GM23338 (cell line): ENCODE data around the gene KCNA2. TPM values are rescaled to one million over a fixed set of nuclear protein-coding genes. Genes with fewer than 3 reads are reported as not detected.

Source experiments
- ATAC-seq: fragments of 200-7000 bp; cut with Tn5 transposase; 3 replicates; pipeline ENCODE4 v1.9.1; 2020
- DNase-seq: peaks from one replicate; pipeline ENCODE4 v3.0.0-alpha.2; 2015; ENCODE audit warnings: low spot score
- H2AFZ ChIP-seq: fragments of 200-600 bp; sonication (generic); 2 replicates; pipeline ENCODE4 v1.8.0; 2016; ENCODE audit warnings: antibody characterized with exemption, mild to moderate bottlenecking, moderate library complexity
- H3F3A ChIP-seq: fragments of 200-600 bp; sonication (generic); replicated peaks from 2 replicates; pipeline ENCODE4 v1.8.0; 2017; ENCODE audit warnings: antibody characterized with exemption, mixed run types, low read depth
- H3K27ac ChIP-seq: fragments of 200-600 bp; sonication (generic); 2 replicates; pipeline ENCODE4 v1.6.1; 2016; ENCODE audit warnings: low read depth
- H3K27me3 ChIP-seq: fragments of 200-600 bp; sonication (generic); 2 replicates; pipeline ENCODE4 v1.8.0; 2016; ENCODE audit warnings: mild to moderate bottlenecking, mixed run types, moderate library complexity; ENCODE audit not compliant: insufficient read depth
- H3K36me3 ChIP-seq: fragments of 200-600 bp; sonication (generic); 2 replicates; pipeline ENCODE4 v1.8.0; 2016; ENCODE audit warnings: mild to moderate bottlenecking; ENCODE audit not compliant: insufficient read depth
- H3K4me1 ChIP-seq: fragments of 200-600 bp; sonication (generic); 2 replicates; pipeline ENCODE4 v1.8.0; 2016; ENCODE audit warnings: mild to moderate bottlenecking, moderate library complexity; ENCODE audit not compliant: insufficient read depth
- H3K4me2 ChIP-seq: fragments of 200-600 bp; sonication (generic); 2 replicates; pipeline ENCODE4 v1.7.1; 2017; ENCODE audit warnings: mixed run types
- H3K4me3 ChIP-seq: fragments of 200-600 bp; sonication (generic); 2 replicates; pipeline ENCODE4 v1.6.1; 2016; ENCODE audit warnings: mixed run types
- H3K79me2 ChIP-seq: fragments of 200-600 bp; sonication (generic); replicated peaks from 2 replicates; pipeline ENCODE4 v1.8.0; 2017; ENCODE audit warnings: mild to moderate bottlenecking; ENCODE audit not compliant: insufficient read depth
- H3K9me2 ChIP-seq: fragments of 200-600 bp; sonication (generic); 2 replicates; pipeline ENCODE4 v1.8.0; 2017; ENCODE audit not compliant: insufficient read depth
- H4K20me1 ChIP-seq: fragments of 200-600 bp; sonication (generic); replicated peaks from 2 replicates; pipeline ENCODE4 v1.8.0; 2017; ENCODE audit warnings: mild to moderate bottlenecking; ENCODE audit not compliant: insufficient read depth
- H3K27ac Mint-ChIP-seq: 2 replicates; pipeline ENCODE4 v1.8.0; 2020; ENCODE audit warnings: inconsistent platforms, mild to moderate bottlenecking, moderate library complexity, mixed read lengths
- H3K27me3 Mint-ChIP-seq: 3 replicates; pipeline ENCODE4 v1.8.0; 2022; ENCODE audit warnings: low read depth, mild to moderate bottlenecking, moderate library complexity, mixed read lengths, inconsistent platforms; ENCODE audit not compliant: insufficient read depth, poor library complexity
- H3K36me3 Mint-ChIP-seq: 3 replicates; pipeline ENCODE4 v1.8.0; 2021; ENCODE audit warnings: low read depth, mild to moderate bottlenecking, inconsistent platforms, moderate library complexity, mixed read lengths
- H3K4me1 Mint-ChIP-seq: 3 replicates; pipeline ENCODE4 v1.8.0; 2020; ENCODE audit warnings: mild to moderate bottlenecking, inconsistent platforms, mixed read lengths
- H3K4me3 Mint-ChIP-seq: 3 replicates; pipeline ENCODE4 v1.8.0; 2021; ENCODE audit warnings: moderate library complexity, mild to moderate bottlenecking, inconsistent platforms, mixed read lengths
- H3K9me3 Mint-ChIP-seq: 3 replicates; pipeline ENCODE4 v1.8.0; 2020; ENCODE audit warnings: moderate library complexity, mild to moderate bottlenecking, inconsistent platforms, mixed read lengths
- CREB1 ChIP-seq: fragments of 250-450 bp; sonication (Bioruptor Pico); IDR thresholded peaks from 2 replicates; pipeline ENCODE4 v1.5.0; 2020; ENCODE audit warnings: low read depth, mild to moderate bottlenecking, moderate library complexity
- CTCF ChIP-seq, 2 experiments: fragments of 200-600 bp in 1 of 2; sonication (generic) in 1 of 2; conservative IDR thresholded peaks; 2 replicates each; pipeline versions ENCODE4 v1.5.1 to v1.6.1; 2016 to 2017; ENCODE audit warnings: antibody characterized with exemption in 2 of 2, low read depth in 2 of 2, mild to moderate bottlenecking in 2 of 2, moderate library complexity in 1 of 2
- ETS1 ChIP-seq: IDR thresholded peaks from 2 replicates; pipeline ENCODE4 v1.6.1; 2016; ENCODE audit warnings: antibody characterized with exemption
- EZH2 ChIP-seq: fragments of 200-600 bp; sonication (generic); IDR thresholded peaks from one replicate; pipeline ENCODE4 v1.8.0; 2017; ENCODE audit warnings: antibody characterized with exemption, mild to moderate bottlenecking, low read depth; ENCODE audit not compliant: unreplicated experiment
- EZH2phosphoT487 ChIP-seq: fragments of 200-600 bp; sonication (generic); IDR thresholded peaks from one replicate; pipeline ENCODE4 v1.8.1; 2018; ENCODE audit warnings: antibody characterized with exemption; ENCODE audit not compliant: unreplicated experiment
- JUNB ChIP-seq: IDR thresholded peaks from one replicate; pipeline ENCODE4 v1.6.1; 2016; ENCODE audit warnings: antibody characterized with exemption; ENCODE audit not compliant: unreplicated experiment
- NANOG ChIP-seq: IDR thresholded peaks from 2 replicates; pipeline ENCODE4 v1.6.1; 2016; ENCODE audit warnings: antibody characterized with exemption, borderline replicate concordance
- POLR2AphosphoS5 ChIP-seq: IDR thresholded peaks from 2 replicates; pipeline ENCODE4 v1.6.1; 2016; ENCODE audit warnings: antibody characterized with exemption, low read depth
- REST ChIP-seq: IDR thresholded peaks from one replicate; pipeline ENCODE4 v1.6.1; 2018; ENCODE audit warnings: antibody characterized with exemption; ENCODE audit not compliant: unreplicated experiment
- STAT1 ChIP-seq: IDR thresholded peaks from one replicate; pipeline ENCODE4 v1.6.1; 2016; ENCODE audit warnings: antibody characterized with exemption; ENCODE audit not compliant: unreplicated experiment
- ZNF114 ChIP-seq: fragments of 250-450 bp; sonication (Bioruptor Pico); IDR thresholded peaks from 2 replicates; pipeline ENCODE4 v1.5.0; 2020; ENCODE audit warnings: mild to moderate bottlenecking, moderate library complexity
- ZNF331 ChIP-seq: fragments of 250-450 bp; sonication (Bioruptor Pico); IDR thresholded peaks from 2 replicates; pipeline ENCODE4 v1.5.0; 2020; ENCODE audit warnings: low read depth, mild to moderate bottlenecking, moderate library complexity
- ZNF462 ChIP-seq: fragments of 250-450 bp; sonication (Bioruptor Pico); IDR thresholded peaks from 2 replicates; pipeline ENCODE4 v1.5.0; 2020; ENCODE audit warnings: mild to moderate bottlenecking, moderate library complexity
- polyA plus RNA-seq: library from polyadenylated mRNA; unstranded; fragments of >200 nt; fragmentation: Nextera tagmentation; extraction: Ambion mirVana; gene quantifications from 2 replicates; pipeline ENCODE4 v1.2.1, GENCODE V29; 2016
- total RNA-seq: library from RNA; depleted of rRNA; stranded (reverse); fragments of >200 nt; shearing (Covaris generic); gene quantifications from 2 replicates; pipeline ENCODE4 v1.2.3, GENCODE V29; 2014

KCNA2 gene
- total and polyA plus RNA-seq, 2 experiments from 2014 or later: 0.11 to 1.5 TPM

GRCh38 chr1:110634455-110635311 is 28.5 kb upstream of the KCNA2 start:
- no peaks in the 10 kb centered on the region for H3K9me2 ChIP-seq
- no peaks in the 10 kb centered on the region for H3F3A ChIP-seq
- no peak for DNase-seq
- Mint-ChIP-seq H3K4me3 (no peak overlapping the region), H3K36me3 (no peaks in the 10 kb centered on the region), H3K27me3 (peaks cover 3% of the 10 kb centered on the region), H3K27ac (no peak overlapping the region), H3K4me1 (no peaks in the 10 kb centered on the region), H3K9me3 (no peaks in the 10 kb centered on the region)
- no peaks in the 10 kb centered on the region for H4K20me1 ChIP-seq
- H3K36me3 ChIP-seq: no peaks in the 10 kb centered on the region
- H3K79me2 ChIP-seq: no peaks in the 10 kb centered on the region
- H3K4me2 ChIP-seq: no peak overlapping the region
- H3K27me3 ChIP-seq: 0 out of 2 replicates have a peak, but pooled peaks cover 3% of the 10 kb centered on the region
- TF ChIP-seq ZNF462 (CRISPR knock-in tag) (no peak), JUNB (no peak), NANOG (no peak), REST (no peak), ETS1 (no peak), STAT1 (no peak), CTCF (conservative IDR thresholded peaks at IDR 0.05; ENCODE audit: low read depth in 2 of 2) (no peak), ZNF114 (no peak), CREB1 (no peak), ZNF331 (CRISPR knock-in tag) (no peak), POLR2AphosphoS5 (no peak), EZH2 (no peak), EZH2phosphoT487 (no peak)
- no peak overlapping the region for H3K4me3 ChIP-seq
- H3K27ac ChIP-seq: no peak overlapping the region
- H2AFZ ChIP-seq: no peak overlapping the region
- no peak for ATAC-seq
- no peaks in the 10 kb centered on the region for H3K4me1 ChIP-seq
